Right cardiac atrium (tissue), 5 donors: Measurements from ENCODE around the gene OGFOD2. TPM values are rescaled to one million over a fixed set of nuclear protein-coding genes. Genes with fewer than 3 reads are reported as not detected.
A peak's percentile ranks its signal among the peaks of the same experiment; 100 is the strongest.

Experiments used
- ATAC-seq, 2 donors: fragments of 200-7000 bp; cut with Tn5 transposase; one replicate each; pipeline versions ENCODE4 v1.8.0 to v1.9.1; 2020; ENCODE audit warnings: moderate library complexity in 2 of 2, mild to moderate bottlenecking in 1 of 2
- DNase-seq, 3 donors: peaks; one replicate each; pipeline ENCODE4 v3.0.0-alpha.2; 2020
- H3K27ac ChIP-seq: one replicate; pipeline ENCODE4 v1.5.1; 2013; ENCODE audit warnings: mild to moderate bottlenecking, low read length, control low read depth, moderate library complexity
- H3K27me3 ChIP-seq: one replicate; pipeline ENCODE4 v1.6.1; 2013; ENCODE audit not compliant: control insufficient read depth, insufficient read depth
- H3K4me1 ChIP-seq: one replicate; pipeline ENCODE4 v1.6.1; 2013; ENCODE audit warnings: low read length; ENCODE audit not compliant: control insufficient read depth, insufficient read depth
- H3K4me3 ChIP-seq: one replicate; pipeline ENCODE4 v1.5.1; 2013; ENCODE audit warnings: low read length, control low read depth
- H3K9me3 ChIP-seq: one replicate; pipeline ENCODE4 v1.6.1; 2013; ENCODE audit warnings: low read length; ENCODE audit not compliant: control insufficient read depth
- WGBS: extraction: QIAGEN DNeasy Blood & Tissue Kit; methylation state at CpG from one replicate; pipeline ENCODE4 v1.1.7; 2013; 5-methylcytosine and 5-hydroxymethylcytosine counted together
- intact Hi-C, 4 donors: fragments of 100-400 bp; cut with DNase I; formaldehyde crosslinking; loops; one replicate each; pipeline versions ENCODE4 v1.11.0 to v1.14.0; 2022 to 2023
- long read RNA-seq, 4 donors: library from polyadenylated mRNA; unstranded; transcript quantifications; one replicate each; pipeline ENCODE4 v2.0.0, GENCODE V29; 2020 to 2021
- polyA plus RNA-seq: library from polyadenylated mRNA; stranded (reverse); fragments of 200-250 nt; gene quantifications from one replicate; pipeline ENCODE4 v1.2.3, GENCODE V29; 2013
- total RNA-seq, 4 donors: library from RNA; stranded (reverse); fragmentation: NEBNext Ultra II Directional; extraction: Animal tissue kit (Norgen Biotek cat#: 25700); gene quantifications; one replicate each; pipeline ENCODE4 v1.2.1, GENCODE V29; 2021
- donor health status: healthy with polysubstance abuse.
- donor health status: DM: no; HTN: yes; CAD: no.
- donor health status: DM: no; HTN: no; CAD: no.
- donor health status: DM: no; HTN: yes; CAD: no; lungs with severe emphysema.
- donor health status: DM: yes; HTN: yes; CAD: no.

OGFOD2 gene
- 10 to 100 TPM in 3 of 4 donors, 1 to 10 TPM in 1; 9.6 to 17.8 (median 14.7) TPM for total RNA-seq
- 14.6 TPM for polyA plus RNA-seq
- long read RNA-seq, donor 1, transcript OGFOD2-201 (7 exons, 1,780 nt): major isoform, 23 of 43 reads
- long read RNA-seq, donor 1, partial matches to known transcripts: 5 of 43 reads
- long read RNA-seq, donor 1, other reads (novel, unspliced or antisense): 12 of 43 reads
- long read RNA-seq, donor 2, transcript OGFOD2-201 (7 exons, 1,780 nt): major isoform, 14 of 31 reads
- long read RNA-seq, donor 2, partial matches to known transcripts: 4 of 31 reads
- long read RNA-seq, donor 2, other reads (novel, unspliced or antisense): 11 of 31 reads
- long read RNA-seq, donor 3, transcript OGFOD2-201 (7 exons, 1,780 nt): major isoform, 32 of 63 reads
- long read RNA-seq, donor 3, partial matches to known transcripts: 7 of 63 reads
- long read RNA-seq, donor 3, other reads (novel, unspliced or antisense): 19 of 63 reads
- long read RNA-seq, donor 4, transcript OGFOD2-201 (7 exons, 1,780 nt): major isoform, 10 of 26 reads
- long read RNA-seq, donor 4, partial matches to known transcripts: 3 of 26 reads
- long read RNA-seq, donor 4, other reads (novel, unspliced or antisense): 11 of 26 reads

DNA sequence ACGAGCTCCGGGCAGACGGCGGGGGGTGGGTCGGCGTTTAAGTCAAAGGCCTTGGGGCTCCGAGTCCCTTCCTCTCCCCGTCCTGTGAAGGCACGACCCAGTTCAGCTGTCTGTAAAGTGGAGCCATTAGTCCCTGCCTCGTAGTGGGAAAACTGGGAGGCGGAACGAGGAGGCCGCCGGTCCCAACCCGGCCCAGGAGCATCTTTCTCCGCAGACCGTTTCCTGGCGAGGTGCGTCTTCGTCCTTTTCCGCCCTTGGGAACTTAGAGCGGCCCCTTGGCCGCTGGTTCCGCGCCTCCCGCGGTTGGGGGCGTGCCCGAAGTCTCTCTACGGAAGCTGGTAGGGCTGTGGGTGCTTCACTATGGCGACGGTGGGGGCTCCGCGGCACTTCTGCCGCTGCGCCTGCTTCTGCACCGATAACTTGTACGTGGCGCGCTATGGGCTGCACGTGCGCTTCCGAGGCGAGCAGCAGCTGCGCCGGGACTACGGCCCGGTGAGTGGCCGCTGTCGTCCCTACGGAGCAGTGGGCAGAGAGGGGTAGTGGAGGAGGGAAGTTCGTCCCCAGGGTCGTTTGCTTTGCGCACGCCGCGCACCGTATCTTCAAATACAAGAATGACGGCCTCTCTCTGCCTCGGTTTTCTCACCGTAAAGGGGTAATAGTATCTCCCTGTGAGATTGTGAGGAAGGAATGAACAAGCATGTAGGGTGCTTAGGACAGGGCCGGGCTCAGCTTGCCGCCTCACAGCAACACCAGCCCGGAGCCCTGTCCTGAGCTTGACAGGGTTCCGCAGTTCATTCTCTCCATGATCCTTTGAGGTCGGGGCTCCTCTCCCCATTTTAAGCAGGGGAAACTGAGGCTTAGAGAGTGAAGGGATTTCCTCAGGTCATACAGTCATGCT is at the start of gene OGFOD2:
Gene OGFOD2, plus strand, starts transcription at position 353 of the 898 bp plus-strand sequence. Its CDS starts 8 bp downstream, at position 361.
- ATAC-seq (peak; percentile 93 to 94), DNase-seq (peak; percentile 93 to 97 (median 97))
- Histone ChIP-seq H3K27ac (peak within 1 kb of the TSS; percentile 91), H3K4me1 (no peaks in the 10 kb centered on the region), H3K9me3 (no peaks in the 10 kb centered on the region), H3K4me3 (peak within 1 kb of the TSS; percentile 87), H3K27me3 (no peaks in the 10 kb centered on the region)
- intact Hi-C loops: loop anchor here in 1 of 4 donors (5.0 kb wide), 1 partner anchor 257 kb away; the partner anchor contains the start of genes MPHOSPH9 and MTRFR
- WGBS: under 1% methylated on average over 66 of the region's 66 CpGs

DNA sequence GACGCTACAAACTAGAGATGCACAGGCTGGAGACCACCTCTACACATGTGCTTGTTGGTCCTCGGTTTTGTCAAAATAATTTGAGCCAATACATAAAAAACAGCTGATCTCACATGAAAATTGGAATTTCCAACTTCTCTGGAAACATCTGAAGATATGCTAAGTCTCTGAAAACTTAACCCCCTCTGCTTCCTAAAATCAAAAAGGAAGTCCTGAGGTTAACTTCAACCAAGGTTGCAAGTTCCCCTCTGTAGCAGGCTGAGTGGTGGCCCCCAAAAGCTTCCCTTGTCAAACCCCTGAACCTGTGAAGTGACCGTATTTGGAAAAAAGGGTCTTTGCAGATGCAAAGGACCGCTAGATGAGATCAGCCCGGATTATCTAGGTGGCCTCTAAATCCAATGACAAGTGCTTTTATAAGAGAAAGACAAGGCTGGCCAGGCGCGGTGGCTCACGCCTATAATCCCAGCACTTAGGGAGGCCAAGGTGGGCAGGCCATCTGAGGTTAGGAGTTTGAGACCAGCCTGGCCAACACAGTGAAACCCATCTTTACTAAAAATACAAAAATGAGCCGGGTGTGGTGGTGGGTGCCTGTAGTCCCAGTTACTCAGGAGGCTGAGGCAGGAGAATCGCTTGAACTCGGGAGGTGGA is 47.2 kb upstream of the OGFOD2 start:
- Histone ChIP-seq H3K27ac (no peak overlapping the region), H3K4me1 (no peaks in the 10 kb centered on the region), H3K27me3 (no peaks in the 10 kb centered on the region), H3K9me3 (no peaks in the 10 kb centered on the region), H3K4me3 (no peak overlapping the region)
- intact Hi-C loops: no loop called here
- no peak for ATAC-seq
- no peak for DNase-seq
- 86% methylated on average over 11 of the region's 11 CpGs for WGBS

DNA sequence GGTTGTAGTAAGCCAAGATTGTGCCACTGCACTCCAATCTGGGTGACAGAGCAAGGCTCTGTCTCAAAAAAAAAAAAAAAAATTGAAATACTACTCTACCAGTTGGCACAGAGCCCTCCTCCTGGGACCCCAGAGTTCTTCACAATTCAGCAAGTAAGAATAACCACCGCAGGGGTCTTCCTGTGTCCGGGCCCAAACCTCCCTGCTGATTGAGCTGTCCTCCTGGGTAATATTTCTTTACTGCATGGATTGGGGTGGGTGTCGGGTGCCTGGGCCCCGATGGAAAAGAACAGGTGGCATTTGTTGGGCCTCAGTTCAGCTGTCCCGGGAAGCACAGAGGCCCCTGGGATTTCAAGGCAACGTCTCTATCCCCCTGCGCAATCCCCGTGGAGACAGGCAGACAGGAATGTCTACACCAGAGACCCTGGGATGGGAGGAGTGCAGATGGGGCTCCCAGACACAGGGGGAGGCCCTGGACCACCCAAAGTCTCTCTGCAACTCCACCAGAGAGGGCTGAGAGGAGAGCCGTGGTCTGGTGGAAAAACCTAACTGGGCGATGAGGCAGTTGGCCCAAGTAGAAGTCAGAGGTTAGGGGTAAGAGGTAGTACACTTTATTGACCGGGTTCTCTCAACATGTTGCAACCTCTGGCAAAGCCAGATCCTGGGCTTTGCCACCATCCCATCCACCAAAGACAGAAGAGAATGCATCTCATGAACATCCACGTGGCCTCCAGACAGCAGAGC is 46.5 kb upstream of the OGFOD2 start:
- intact Hi-C loops: no loop called here
- DNase-seq (no peak), ATAC-seq (no peak)
- no peak overlapping the region for H3K4me3 ChIP-seq
- H3K27ac ChIP-seq: no peak overlapping the region
- WGBS: 76% methylated on average over 12 of the region's 12 CpGs
- no peaks in the 10 kb centered on the region for H3K9me3 ChIP-seq
- H3K4me1 ChIP-seq: no peaks in the 10 kb centered on the region
- no peaks in the 10 kb centered on the region for H3K27me3 ChIP-seq

DNA sequence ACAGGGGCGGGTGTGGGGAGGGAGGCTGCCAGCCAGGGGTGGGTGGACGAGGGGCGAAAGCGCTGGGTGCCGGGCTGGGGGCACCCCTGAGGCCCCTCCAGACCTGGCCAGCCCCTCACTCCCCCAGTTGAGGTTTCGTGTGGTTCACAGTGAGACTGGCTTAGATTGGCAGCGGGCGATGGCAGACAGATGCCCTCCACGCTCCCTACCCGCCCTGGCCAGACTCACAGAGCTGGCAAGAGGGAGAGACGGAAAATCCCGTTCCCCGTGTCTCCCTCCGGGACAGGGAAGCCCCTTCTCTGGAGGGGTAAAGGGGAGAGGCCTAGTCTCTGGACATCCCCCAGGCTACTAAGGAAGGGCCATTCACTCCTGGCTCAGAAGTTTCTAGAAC is 45.9 kb upstream of the OGFOD2 start:
- ATAC-seq: no peak
- H3K27ac ChIP-seq: no peak overlapping the region
- no peak overlapping the region for H3K4me3 ChIP-seq
- DNase-seq: no peak
- H3K27me3 ChIP-seq: no peaks in the 10 kb centered on the region
- H3K4me1 ChIP-seq: no peaks in the 10 kb centered on the region
- WGBS: 91% methylated on average over 14 of the region's 14 CpGs
- no peaks in the 10 kb centered on the region for H3K9me3 ChIP-seq
- intact Hi-C loops: no loop called here

DNA sequence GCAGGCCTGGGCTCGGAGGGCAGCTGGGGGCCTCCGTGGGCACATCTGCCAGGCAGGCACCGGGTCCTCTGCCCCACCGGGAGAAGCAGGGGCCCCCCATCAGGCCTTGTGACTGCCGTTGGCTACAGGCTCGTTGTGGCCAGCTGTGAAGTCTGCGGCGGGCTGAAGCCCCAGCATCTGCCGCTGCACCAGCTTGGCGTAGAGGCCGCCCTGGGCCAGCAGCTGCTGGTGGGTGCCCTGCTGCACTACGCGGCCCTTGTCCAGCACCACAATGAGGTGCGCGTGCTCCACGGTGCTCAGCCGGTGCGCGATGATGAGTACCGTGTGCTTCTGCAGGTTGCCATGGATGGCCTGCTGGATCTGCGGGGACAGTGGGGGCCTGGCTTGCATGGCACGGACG is 45.2 kb upstream of the OGFOD2 start:
- H3K9me3 ChIP-seq: no peaks in the 10 kb centered on the region
- no peak for DNase-seq
- intact Hi-C loops: no loop called here
- 94% methylated on average over 23 of the region's 23 CpGs for WGBS
- H3K27ac ChIP-seq: no peak overlapping the region
- ATAC-seq: peak in 1 of 2 donors; percentile 34
- H3K4me3 ChIP-seq: no peak overlapping the region
- H3K27me3 ChIP-seq: no peaks in the 10 kb centered on the region
- no peaks in the 10 kb centered on the region for H3K4me1 ChIP-seq

DNA sequence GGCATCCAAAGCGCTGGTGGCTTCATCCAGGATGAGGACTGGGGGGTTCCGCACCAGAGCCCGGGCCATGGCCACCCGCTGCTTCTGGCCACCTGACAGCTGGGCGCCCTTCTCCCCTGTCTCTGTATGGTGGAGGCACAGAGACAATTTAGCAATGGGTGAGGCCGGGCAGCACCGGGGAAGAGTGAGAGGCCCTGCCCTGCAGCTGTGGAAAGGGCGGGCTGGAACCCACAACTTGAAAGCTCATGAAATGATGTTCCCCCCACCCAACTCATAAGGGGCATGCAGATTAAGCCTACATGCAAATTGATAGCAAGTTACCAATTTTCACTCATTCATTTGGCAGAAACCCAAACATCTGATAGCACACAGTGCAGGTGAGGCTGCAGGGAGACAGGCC is 42.8 kb upstream of the OGFOD2 start:
- H3K27ac ChIP-seq: no peak overlapping the region
- ATAC-seq (no peak), DNase-seq (no peak)
- no peaks in the 10 kb centered on the region for H3K4me1 ChIP-seq
- no peaks in the 10 kb centered on the region for H3K9me3 ChIP-seq
- no peak overlapping the region for H3K4me3 ChIP-seq
- no peaks in the 10 kb centered on the region for H3K27me3 ChIP-seq
- WGBS: 97% methylated on average over 8 of the region's 8 CpGs
- intact Hi-C loops: no loop called here

DNA sequence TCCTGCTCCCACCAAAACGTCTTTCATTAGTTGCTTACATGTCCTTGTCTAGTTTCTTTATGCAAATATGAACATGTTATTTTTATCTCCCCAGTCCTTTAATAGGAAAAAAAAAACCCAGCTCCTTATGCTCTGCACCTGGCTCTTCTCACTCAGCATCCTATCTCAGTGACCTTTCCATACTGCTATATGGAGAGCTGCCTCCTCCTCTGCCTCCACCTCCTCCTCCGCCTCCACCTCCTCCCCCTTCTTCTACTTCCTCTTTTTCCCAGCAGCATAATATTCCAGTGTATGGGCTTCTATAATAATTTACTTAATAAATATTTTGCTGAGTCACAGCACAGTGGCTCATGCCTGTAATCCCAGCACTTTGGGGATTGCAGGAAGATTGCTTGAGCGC is 40.3 kb upstream of the OGFOD2 start:
- intact Hi-C loops: no loop called here

DNA sequence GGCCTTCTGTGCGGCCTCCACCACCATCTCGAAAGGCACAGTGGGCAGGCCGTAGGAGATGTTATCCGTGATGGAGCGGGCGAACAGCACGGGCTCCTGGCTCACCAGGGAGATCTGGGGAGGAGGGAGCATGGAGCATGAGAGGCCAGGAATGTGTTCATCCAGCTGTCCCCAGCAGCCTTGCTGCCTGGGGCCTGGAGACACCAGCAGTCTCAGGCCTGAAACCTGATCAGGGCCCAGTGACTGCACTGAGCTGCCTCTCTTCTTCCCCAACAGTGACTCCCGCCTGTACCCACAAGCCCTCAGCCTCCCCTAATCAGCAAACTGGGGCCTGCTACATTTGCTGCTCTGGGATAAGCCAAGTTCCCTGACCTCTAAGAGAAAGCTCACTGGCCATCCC is 39.7 kb upstream of the OGFOD2 start:
- WGBS: 90% methylated on average over 8 of the region's 8 CpGs
- Histone ChIP-seq H3K9me3 (no peaks in the 10 kb centered on the region), H3K27ac (no peak overlapping the region), H3K27me3 (no peaks in the 10 kb centered on the region), H3K4me1 (no peaks in the 10 kb centered on the region), H3K4me3 (no peak overlapping the region)
- DNase-seq: no peak
- peak in 1 of 2 donors; percentile 34 for ATAC-seq
- intact Hi-C loops: no loop called here

More for the DNA sequence above, 40.3 kb upstream of the OGFOD2 start:
- Histone ChIP-seq H3K4me3 (no peak overlapping the region), H3K9me3 (no peaks in the 10 kb centered on the region), H3K27ac (no peak overlapping the region), H3K4me1 (no peaks in the 10 kb centered on the region), H3K27me3 (no peaks in the 10 kb centered on the region)
- ATAC-seq (no peak), DNase-seq (no peak)
- WGBS: 78% methylated on average over 3 of the region's 3 CpGs

DNA sequence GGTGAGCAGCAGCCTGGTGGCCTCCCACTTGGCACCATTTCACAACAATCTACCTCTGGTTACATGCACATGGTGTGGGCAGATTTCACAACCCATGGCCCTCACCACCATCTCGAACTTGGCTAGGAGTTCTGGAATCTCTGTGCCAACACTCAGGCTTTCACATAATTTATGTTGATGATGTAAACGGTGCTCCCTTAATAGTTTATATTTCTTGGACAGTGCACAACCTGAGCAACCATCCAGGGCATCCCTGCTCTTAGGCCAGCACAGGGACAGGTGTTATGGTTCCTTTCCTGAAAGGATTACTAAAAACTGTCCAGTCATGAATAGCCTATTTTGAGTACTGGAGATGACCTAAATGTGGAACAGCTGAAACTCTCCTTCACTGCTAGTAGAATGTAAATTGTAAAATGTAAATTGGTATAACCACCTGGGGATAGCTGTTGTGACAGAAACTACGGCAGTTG is 37.4 kb upstream of the OGFOD2 start:
- 81% methylated on average over 3 of the region's 3 CpGs for WGBS
- intact Hi-C loops: no loop called here
- DNase-seq (no peak), ATAC-seq (no peak)
- H3K9me3 ChIP-seq: no peaks in the 10 kb centered on the region
- no peaks in the 10 kb centered on the region for H3K4me1 ChIP-seq
- H3K4me3 ChIP-seq: no peak overlapping the region
- H3K27me3 ChIP-seq: no peaks in the 10 kb centered on the region
- no peak overlapping the region for H3K27ac ChIP-seq

DNA sequence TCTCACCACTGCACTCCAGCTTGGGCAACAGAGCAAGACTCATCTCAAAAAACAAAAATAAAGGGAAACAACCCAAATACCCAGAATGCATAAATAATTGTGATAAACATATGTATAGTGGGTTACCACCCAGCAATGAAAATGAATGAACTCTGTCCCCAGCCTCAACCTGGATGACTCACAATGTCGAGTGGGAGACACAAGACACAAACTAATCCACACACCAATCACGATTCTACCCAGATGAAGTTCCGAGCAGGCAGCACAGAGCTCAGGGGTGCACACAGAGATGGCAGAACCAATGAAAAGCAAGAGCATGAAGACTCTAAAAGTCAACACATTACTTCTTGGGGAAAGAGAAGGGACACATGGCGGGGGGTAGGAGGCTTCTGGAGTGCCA is 35.9 kb upstream of the OGFOD2 start:
- intact Hi-C loops: no loop called here
- Histone ChIP-seq H3K4me3 (no peak overlapping the region), H3K27ac (no peak overlapping the region), H3K9me3 (no peaks in the 10 kb centered on the region), H3K4me1 (no peaks in the 10 kb centered on the region), H3K27me3 (no peaks in the 10 kb centered on the region)
- no peak for ATAC-seq
- no peak for DNase-seq
- WGBS: 90% methylated on average over 4 of the region's 4 CpGs
